ENCODE results near the gene OSTM1.

DNA sequence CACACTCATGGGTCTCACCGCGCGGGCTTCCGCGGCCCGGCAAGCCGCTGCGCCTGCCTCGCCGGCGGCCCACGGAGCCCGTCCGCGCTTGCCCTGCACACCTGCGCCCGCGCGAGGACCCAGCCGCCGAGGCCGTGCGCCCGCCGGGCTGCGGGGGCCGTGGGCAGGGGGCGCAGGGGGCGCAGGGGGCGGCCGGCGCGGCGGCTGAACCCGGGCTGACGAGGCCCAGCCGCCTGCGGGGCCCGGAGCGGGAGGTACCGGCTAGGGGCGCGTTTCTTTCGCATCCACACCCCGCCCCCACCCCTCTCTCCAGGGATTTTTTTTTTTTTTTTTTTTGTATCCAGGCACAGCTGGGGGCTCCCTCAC is 43.8 kb upstream of the OSTM1 start:
- TF ChIP-seq, protein P1, sequence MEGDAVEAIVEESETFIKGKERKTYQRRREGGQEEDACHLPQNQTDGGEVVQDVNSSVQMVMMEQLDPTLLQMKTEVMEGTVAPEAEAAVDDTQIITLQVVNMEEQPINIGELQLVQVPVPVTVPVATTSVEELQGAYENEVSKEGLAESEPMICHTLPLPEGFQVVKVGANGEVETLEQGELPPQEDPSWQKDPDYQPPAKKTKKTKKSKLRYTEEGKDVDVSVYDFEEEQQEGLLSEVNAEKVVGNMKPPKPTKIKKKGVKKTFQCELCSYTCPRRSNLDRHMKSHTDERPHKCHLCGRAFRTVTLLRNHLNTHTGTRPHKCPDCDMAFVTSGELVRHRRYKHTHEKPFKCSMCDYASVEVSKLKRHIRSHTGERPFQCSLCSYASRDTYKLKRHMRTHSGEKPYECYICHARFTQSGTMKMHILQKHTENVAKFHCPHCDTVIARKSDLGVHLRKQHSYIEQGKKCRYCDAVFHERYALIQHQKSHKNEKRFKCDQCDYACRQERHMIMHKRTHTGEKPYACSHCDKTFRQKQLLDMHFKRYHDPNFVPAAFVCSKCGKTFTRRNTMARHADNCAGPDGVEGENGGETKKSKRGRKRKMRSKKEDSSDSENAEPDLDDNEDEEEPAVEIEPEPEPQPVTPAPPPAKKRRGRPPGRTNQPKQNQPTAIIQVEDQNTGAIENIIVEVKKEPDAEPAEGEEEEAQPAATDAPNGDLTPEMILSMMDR (IDR thresholded peaks at IDR 0.05), result no peak
- TF ChIP-seq TCF7L2 (IDR thresholded peaks at IDR 0.05; ENCODE audit: low read depth, low read length), result no peak
